Measurements from ENCODE around the gene PEAR1.

The PEAR1 gene

GRCh38 chr1:156945881-156946661, 52.6 kb downstream of the PEAR1 start:
- Histone ChIP-seq H3K36me3 (ENCODE audit: control insufficient read depth, insufficient read depth, low read length) (peaks cover 66% of the 10 kb centered on the region), H3K4me3 (ENCODE audit: low read length) (no peak overlapping the region), H3K4me1 (ENCODE audit: control insufficient read depth, insufficient read depth, low read length) (no peaks in the 10 kb centered on the region), H3K27me3 (ENCODE audit: control insufficient read depth, insufficient read depth, low read length) (no peaks in the 10 kb centered on the region), H3K9ac (ENCODE audit: low read length) (no peak overlapping the region), H3K27ac (ENCODE audit: low read depth, low read length) (no peak overlapping the region)

DNA sequence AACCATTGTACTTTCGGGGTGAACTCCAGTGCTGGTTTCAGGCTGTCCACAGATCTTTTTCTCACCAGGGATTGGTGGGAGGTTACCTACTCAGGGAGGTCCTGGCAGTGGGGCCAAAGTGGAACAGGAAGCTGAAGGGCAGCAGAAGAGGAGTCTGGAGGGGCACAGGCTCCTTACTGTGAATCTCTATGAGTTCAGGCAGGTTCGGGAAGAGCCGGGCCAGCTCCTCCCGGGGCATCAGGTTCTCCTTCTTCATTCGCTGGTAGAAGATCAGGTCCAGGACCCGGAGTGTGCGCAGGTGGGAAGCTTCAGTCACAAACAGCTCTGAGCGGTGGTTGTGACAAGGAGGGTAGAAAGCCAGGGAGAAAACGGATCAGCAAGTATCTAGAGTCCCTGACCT, 53.6 kb downstream of the PEAR1 start:
- H3K36me3 ChIP-seq (ENCODE audit: control insufficient read depth, insufficient read depth, low read length), result peaks cover 63% of the 10 kb centered on the region

DNA sequence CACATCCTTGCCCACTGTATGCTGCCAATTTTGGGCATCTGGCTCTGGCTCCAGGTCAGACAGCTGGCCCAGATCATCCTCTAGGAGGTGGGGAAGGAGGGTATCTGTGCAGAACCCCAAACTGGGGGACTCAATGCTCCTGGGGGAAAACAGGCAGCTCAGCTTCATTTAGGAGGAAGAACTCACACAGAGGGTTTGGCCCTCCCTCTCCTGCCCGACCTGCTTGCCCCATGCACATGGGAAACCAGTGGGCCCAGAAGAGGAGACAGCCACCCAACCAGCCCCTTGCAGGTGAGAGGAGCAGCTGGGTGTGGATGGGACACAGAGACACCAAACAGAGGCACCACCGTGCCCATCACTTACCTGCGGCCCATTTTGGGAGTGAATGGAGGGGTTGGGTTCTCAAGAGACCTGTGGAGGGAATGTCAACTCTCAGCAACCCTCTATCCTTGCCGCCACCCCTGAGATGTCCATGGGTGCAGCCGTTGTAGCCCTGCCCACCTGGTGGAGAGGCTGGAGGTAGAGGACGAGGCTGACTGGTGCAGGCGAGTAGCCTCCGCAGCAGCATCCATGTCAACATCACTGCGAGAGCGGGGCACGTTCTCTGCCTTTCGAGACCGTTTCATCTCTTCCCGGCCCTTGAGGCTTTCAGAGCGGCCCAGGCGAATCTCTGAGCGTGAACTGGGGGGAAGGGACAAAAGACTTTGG, 54.5 kb downstream of the PEAR1 start:
- no peak overlapping the region for H3K4me3 ChIP-seq (ENCODE audit: low read length)
- H3K9ac ChIP-seq (ENCODE audit: low read length), result no peak overlapping the region
- H3K4me1 ChIP-seq (ENCODE audit: control insufficient read depth, insufficient read depth, low read length), result no peaks in the 10 kb centered on the region
- H3K27ac ChIP-seq (ENCODE audit: low read depth, low read length), result no peak overlapping the region
- H3K27me3 ChIP-seq (ENCODE audit: control insufficient read depth, insufficient read depth, low read length), result no peaks in the 10 kb centered on the region
- peaks cover 60% of the 10 kb centered on the region for H3K36me3 ChIP-seq (ENCODE audit: control insufficient read depth, insufficient read depth, low read length)

More for the DNA sequence above, 53.6 kb downstream of the PEAR1 start:
- H3K4me3 ChIP-seq (ENCODE audit: low read length), result no peak overlapping the region
- H3K27ac ChIP-seq (ENCODE audit: low read depth, low read length), result no peak overlapping the region
- no peaks in the 10 kb centered on the region for H3K27me3 ChIP-seq (ENCODE audit: control insufficient read depth, insufficient read depth, low read length)
- no peak overlapping the region for H3K9ac ChIP-seq (ENCODE audit: low read length)
- H3K4me1 ChIP-seq (ENCODE audit: control insufficient read depth, insufficient read depth, low read length), result no peaks in the 10 kb centered on the region

DNA sequence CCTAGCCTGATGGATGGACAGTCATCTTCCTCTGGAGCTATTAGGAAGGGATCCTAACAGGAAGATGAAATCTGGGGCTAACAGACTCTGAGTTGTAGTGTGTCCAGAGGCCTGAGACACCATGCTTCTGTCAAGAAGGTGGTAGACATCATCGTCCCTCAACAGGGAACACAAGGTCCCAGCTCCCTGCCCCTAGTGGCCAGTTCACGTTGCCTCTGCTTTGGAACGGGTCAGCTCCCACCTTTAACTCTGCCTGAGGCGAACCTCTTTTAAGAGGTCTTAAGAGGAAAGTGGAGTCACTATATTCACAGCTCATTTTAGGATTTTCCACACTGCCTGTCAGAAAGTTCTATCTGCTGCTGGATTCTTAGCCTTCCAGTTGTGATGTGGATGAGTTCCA, 55.2 kb downstream of the PEAR1 start:
- H3K4me3 ChIP-seq (ENCODE audit: low read length), result no peak overlapping the region
- H3K27me3 ChIP-seq (ENCODE audit: control insufficient read depth, insufficient read depth, low read length), result no peaks in the 10 kb centered on the region
- H3K36me3 ChIP-seq (ENCODE audit: control insufficient read depth, insufficient read depth, low read length), result peaks cover 56% of the 10 kb centered on the region
- H3K9ac ChIP-seq (ENCODE audit: low read length), result no peak overlapping the region
- H3K27ac ChIP-seq (ENCODE audit: low read depth, low read length), result no peak overlapping the region
- H3K4me1 ChIP-seq (ENCODE audit: control insufficient read depth, insufficient read depth, low read length), result no peaks in the 10 kb centered on the region

GRCh38 chr1:156949127-156949526, 55.6 kb downstream of the PEAR1 start:
- Histone ChIP-seq H3K27ac (ENCODE audit: low read depth, low read length) (no peak overlapping the region), H3K4me3 (ENCODE audit: low read length) (no peak overlapping the region), H3K9ac (ENCODE audit: low read length) (no peak overlapping the region), H3K4me1 (ENCODE audit: control insufficient read depth, insufficient read depth, low read length) (no peaks in the 10 kb centered on the region), H3K27me3 (ENCODE audit: control insufficient read depth, insufficient read depth, low read length) (no peaks in the 10 kb centered on the region), H3K36me3 (ENCODE audit: control insufficient read depth, insufficient read depth, low read length) (peaks cover 52% of the 10 kb centered on the region)

DNA sequence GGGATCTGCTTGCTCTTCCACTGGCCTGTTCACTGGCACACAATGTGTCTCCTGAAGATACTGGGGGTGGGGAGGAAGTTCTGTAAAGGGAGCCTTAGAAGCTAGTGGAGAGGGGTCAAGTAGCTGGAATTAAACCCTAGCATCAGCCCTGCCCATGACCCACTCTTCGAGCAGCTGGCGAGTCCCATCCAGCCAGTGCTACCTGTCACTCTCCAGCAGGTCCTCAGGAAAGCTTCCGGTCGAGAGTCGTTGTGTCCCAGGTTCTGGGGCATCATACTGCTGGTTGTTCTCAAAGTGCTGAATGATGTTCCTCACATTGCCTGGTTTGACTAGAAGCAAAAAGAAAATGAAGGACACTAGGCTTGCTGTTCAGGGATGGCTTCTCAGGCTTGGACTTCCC, 57.9 kb downstream of the PEAR1 start:
- H3K9ac ChIP-seq (ENCODE audit: low read length), result no peak overlapping the region
- no peak overlapping the region for H3K4me3 ChIP-seq (ENCODE audit: low read length)
- H3K27ac ChIP-seq (ENCODE audit: low read depth, low read length), result no peak overlapping the region
- peaks cover 47% of the 10 kb centered on the region for H3K36me3 ChIP-seq (ENCODE audit: control insufficient read depth, insufficient read depth, low read length)
- H3K27me3 ChIP-seq (ENCODE audit: control insufficient read depth, insufficient read depth, low read length), result no peaks in the 10 kb centered on the region
- no peaks in the 10 kb centered on the region for H3K4me1 ChIP-seq (ENCODE audit: control insufficient read depth, insufficient read depth, low read length)

GRCh38 chr1:156953571-156953970, 60.1 kb downstream of the PEAR1 start:
- Histone ChIP-seq H3K4me1 (ENCODE audit: control insufficient read depth, insufficient read depth, low read length) (no peaks in the 10 kb centered on the region), H3K36me3 (ENCODE audit: control insufficient read depth, insufficient read depth, low read length) (peaks cover 47% of the 10 kb centered on the region), H3K27me3 (ENCODE audit: control insufficient read depth, insufficient read depth, low read length) (no peaks in the 10 kb centered on the region), H3K27ac (ENCODE audit: low read depth, low read length) (no peak overlapping the region), H3K4me3 (ENCODE audit: low read length) (no peak overlapping the region), H3K9ac (ENCODE audit: low read length) (no peak overlapping the region)

DNA sequence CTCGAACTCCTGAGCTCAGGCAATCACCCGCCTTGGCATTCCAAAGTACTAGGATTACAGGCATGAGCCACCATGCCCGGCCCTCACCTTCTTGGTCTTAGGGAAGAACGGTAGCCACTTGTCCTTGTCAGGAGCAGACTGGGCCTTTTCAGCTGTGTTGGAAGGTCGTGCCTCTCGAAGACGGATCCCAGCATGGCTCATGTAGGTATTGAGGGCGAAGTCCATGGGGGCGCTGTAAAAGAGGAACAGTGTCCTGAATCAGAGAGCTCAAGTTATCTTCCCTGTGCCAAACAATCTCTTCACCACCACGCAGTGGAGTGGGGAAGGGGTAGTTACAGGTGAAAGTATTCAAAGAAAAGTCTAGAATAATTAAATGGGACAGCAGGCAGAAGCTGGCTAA, 62.8 kb downstream of the PEAR1 start:
- Histone ChIP-seq H3K36me3 (ENCODE audit: control insufficient read depth, insufficient read depth, low read length) (peaks cover 36% of the 10 kb centered on the region), H3K4me3 (ENCODE audit: low read length) (no peak overlapping the region), H3K9ac (ENCODE audit: low read length) (no peak overlapping the region), H3K4me1 (ENCODE audit: control insufficient read depth, insufficient read depth, low read length) (no peaks in the 10 kb centered on the region), H3K27ac (ENCODE audit: low read depth, low read length) (no peak overlapping the region), H3K27me3 (ENCODE audit: control insufficient read depth, insufficient read depth, low read length) (no peaks in the 10 kb centered on the region)

- Histone ChIP-seq H3K27me3 (ENCODE audit: control insufficient read depth, insufficient read depth, low read length) (no peaks in the 10 kb centered on the region), H3K9ac (ENCODE audit: low read length) (no peak overlapping the region), H3K27ac (ENCODE audit: low read depth, low read length) (no peak overlapping the region), H3K4me1 (ENCODE audit: control insufficient read depth, insufficient read depth, low read length) (no peaks in the 10 kb centered on the region), H3K4me3 (ENCODE audit: low read length) (no peak overlapping the region), H3K36me3 (ENCODE audit: control insufficient read depth, insufficient read depth, low read length) (peaks cover 35% of the 10 kb centered on the region)
Measured at GRCh38 chr1:156957634-156958033, 64.1 kb downstream of the PEAR1 start.

DNA sequence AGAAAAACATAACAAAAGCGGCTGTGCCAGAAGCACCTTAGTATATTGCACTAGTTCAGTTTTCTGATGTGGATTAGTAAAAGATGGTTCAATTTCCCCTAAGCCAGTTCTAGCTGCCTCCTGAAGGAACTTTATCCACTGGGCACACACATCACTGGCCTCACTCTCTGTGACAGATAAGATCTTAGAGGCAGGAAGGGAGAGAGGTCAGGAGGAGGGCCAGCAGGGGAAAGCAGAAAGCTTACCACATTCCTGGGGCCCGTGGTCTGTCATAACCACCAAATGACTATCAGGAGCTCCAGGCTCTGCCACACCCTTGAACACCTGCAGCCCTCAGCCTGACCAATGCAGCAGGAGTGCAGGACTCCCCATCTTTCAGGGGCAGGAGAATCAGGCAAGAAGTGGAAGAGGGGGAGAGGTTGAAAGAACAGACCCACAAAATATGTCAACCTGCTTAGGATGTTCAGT, 64.8 kb downstream of the PEAR1 start:
- H3K4me3 ChIP-seq (ENCODE audit: low read length), result no peak overlapping the region
- no peak overlapping the region for H3K27ac ChIP-seq (ENCODE audit: low read depth, low read length)
- H3K36me3 ChIP-seq (ENCODE audit: control insufficient read depth, insufficient read depth, low read length), result peaks cover 35% of the 10 kb centered on the region
- H3K4me1 ChIP-seq (ENCODE audit: control insufficient read depth, insufficient read depth, low read length), result no peaks in the 10 kb centered on the region
- H3K9ac ChIP-seq (ENCODE audit: low read length), result no peak overlapping the region
- H3K27me3 ChIP-seq (ENCODE audit: control insufficient read depth, insufficient read depth, low read length), result no peaks in the 10 kb centered on the region

- Histone ChIP-seq H3K4me1 (ENCODE audit: control insufficient read depth, insufficient read depth, low read length) (no peaks in the 10 kb centered on the region), H3K4me3 (ENCODE audit: low read length) (no peak overlapping the region), H3K9ac (ENCODE audit: low read length) (no peak overlapping the region), H3K36me3 (ENCODE audit: control insufficient read depth, insufficient read depth, low read length) (peaks cover 38% of the 10 kb centered on the region), H3K27me3 (ENCODE audit: control insufficient read depth, insufficient read depth, low read length) (no peaks in the 10 kb centered on the region), H3K27ac (ENCODE audit: low read depth, low read length) (no peak overlapping the region)
Measured at GRCh38 chr1:156959414-156959813, 65.9 kb downstream of the PEAR1 start.

DNA sequence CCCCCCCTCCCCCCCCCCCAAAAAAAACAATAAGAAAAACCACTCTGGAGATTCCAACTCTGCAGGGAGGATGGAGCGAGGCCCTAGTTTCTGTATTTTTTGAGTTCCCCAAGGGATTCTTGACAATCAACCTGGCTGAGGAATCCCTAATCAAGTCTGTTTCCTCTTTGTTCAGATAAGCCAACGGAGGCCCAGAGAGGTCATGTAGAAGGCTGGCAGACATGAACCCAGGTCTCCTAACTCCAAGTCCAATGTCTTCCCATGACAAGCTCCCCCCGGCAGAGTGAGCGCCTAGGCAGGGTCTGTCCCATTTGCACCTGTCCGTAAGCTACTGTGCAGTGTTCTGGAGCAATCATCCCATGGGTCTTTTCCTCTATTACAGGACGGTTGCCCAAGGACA, 66.4 kb downstream of the PEAR1 start:
- H3K36me3 ChIP-seq (ENCODE audit: control insufficient read depth, insufficient read depth, low read length), result peaks cover 38% of the 10 kb centered on the region
- no peak overlapping the region for H3K27ac ChIP-seq (ENCODE audit: low read depth, low read length)
- H3K27me3 ChIP-seq (ENCODE audit: control insufficient read depth, insufficient read depth, low read length), result no peaks in the 10 kb centered on the region
- no peak overlapping the region for H3K4me3 ChIP-seq (ENCODE audit: low read length)
- no peak overlapping the region for H3K9ac ChIP-seq (ENCODE audit: low read length)
- no peaks in the 10 kb centered on the region for H3K4me1 ChIP-seq (ENCODE audit: control insufficient read depth, insufficient read depth, low read length)

GRCh38 chr1:156961709-156962108, 68.2 kb downstream of the PEAR1 start:
- H3K36me3 ChIP-seq (ENCODE audit: control insufficient read depth, insufficient read depth, low read length), result peaks cover 29% of the 10 kb centered on the region
- no peaks in the 10 kb centered on the region for H3K4me1 ChIP-seq (ENCODE audit: control insufficient read depth, insufficient read depth, low read length)

More at GRCh38 chr1:156961709-156962108, 68.2 kb downstream of the PEAR1 start:
- H3K9ac ChIP-seq (ENCODE audit: low read length), result no peak overlapping the region
- H3K27me3 ChIP-seq (ENCODE audit: control insufficient read depth, insufficient read depth, low read length), result no peaks in the 10 kb centered on the region
- H3K4me3 ChIP-seq (ENCODE audit: low read length), result no peak overlapping the region
- no peak overlapping the region for H3K27ac ChIP-seq (ENCODE audit: low read depth, low read length)

All from rectal smooth muscle tissue (tissue), 1 donor.